GM12865 (cell line): ENCODE measurements around the gene NDUFAF7.
"Not testable (repeated sequence)": the region's sequence is repeated elsewhere in the genome, so short reads cannot be mapped to it uniquely, and the experiment has no call there.

Source experiments
- DNase-seq: peaks from one replicate; pipeline ENCODE4 v3.0.0; 2010; ENCODE audit warnings: low read depth
- H3K4me3 ChIP-seq: 2 replicates; pipeline ENCODE4 v1.5.1; 2011; ENCODE audit warnings: mild to moderate bottlenecking, low read depth, low read length, control low read depth
- TF ChIP-seq, protein P1 (sequence below): IDR thresholded peaks from 2 replicates; pipeline ENCODE4 v1.5.1; 2011; ENCODE audit warnings: low read length, control low read depth, low read depth, inconsistent platforms; ENCODE audit not compliant: insufficient read depth; ENCODE audit errors: missing control alignments

NDUFAF7 gene

DNA sequence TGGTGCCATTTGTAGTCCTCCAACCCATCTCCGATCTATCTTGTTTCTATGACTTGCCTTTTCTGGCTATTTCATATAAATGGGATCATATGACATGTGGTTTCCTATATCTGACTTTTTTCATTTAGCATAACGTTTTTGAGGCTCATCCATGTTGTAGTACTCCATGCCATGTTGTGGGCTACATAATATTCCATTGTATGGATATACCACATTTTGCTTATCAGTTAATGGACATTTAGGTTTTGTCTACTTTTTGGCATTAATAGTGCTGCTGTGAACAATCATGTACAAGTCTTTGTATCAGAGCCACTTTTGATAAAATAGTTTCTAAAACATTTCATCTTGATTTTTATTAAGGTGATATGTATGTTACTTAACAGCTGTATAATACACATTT, 27.8 kb upstream of the NDUFAF7 start:
- no peak overlapping the region for H3K4me3 ChIP-seq
- TF ChIP-seq, protein P1, sequence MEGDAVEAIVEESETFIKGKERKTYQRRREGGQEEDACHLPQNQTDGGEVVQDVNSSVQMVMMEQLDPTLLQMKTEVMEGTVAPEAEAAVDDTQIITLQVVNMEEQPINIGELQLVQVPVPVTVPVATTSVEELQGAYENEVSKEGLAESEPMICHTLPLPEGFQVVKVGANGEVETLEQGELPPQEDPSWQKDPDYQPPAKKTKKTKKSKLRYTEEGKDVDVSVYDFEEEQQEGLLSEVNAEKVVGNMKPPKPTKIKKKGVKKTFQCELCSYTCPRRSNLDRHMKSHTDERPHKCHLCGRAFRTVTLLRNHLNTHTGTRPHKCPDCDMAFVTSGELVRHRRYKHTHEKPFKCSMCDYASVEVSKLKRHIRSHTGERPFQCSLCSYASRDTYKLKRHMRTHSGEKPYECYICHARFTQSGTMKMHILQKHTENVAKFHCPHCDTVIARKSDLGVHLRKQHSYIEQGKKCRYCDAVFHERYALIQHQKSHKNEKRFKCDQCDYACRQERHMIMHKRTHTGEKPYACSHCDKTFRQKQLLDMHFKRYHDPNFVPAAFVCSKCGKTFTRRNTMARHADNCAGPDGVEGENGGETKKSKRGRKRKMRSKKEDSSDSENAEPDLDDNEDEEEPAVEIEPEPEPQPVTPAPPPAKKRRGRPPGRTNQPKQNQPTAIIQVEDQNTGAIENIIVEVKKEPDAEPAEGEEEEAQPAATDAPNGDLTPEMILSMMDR: no peak
- DNase-seq: no peak

DNA sequence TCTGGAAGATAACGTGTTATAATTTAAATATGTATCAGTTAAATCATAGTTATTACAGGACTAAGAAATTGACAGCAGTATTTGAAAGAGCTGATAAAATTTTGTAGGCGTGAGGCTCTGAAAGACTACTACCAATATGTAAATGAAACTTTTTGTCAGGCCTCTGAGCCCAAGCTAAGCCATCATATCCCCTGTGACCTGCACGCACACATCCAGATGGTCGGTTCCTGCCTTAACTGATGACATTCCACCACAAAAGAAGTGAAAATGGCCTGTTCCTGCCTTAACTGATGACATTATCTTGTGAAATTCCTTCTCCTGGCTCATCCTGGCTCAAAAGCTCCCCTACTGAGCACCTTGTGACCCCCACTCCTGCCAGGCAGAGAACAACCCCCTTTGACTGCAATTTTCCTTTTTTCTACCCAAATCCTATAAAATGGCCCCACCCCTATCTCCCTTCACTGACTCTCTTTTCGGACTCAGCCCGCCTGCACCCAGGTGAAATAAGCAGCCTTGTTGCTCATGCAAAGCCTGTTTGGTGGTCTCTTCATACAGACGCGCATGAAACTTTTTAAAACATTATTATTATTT, 26.3 kb upstream of the NDUFAF7 start:
- DNase-seq, H3K4me3 ChIP-seq: not testable (repeated sequence)

DNA sequence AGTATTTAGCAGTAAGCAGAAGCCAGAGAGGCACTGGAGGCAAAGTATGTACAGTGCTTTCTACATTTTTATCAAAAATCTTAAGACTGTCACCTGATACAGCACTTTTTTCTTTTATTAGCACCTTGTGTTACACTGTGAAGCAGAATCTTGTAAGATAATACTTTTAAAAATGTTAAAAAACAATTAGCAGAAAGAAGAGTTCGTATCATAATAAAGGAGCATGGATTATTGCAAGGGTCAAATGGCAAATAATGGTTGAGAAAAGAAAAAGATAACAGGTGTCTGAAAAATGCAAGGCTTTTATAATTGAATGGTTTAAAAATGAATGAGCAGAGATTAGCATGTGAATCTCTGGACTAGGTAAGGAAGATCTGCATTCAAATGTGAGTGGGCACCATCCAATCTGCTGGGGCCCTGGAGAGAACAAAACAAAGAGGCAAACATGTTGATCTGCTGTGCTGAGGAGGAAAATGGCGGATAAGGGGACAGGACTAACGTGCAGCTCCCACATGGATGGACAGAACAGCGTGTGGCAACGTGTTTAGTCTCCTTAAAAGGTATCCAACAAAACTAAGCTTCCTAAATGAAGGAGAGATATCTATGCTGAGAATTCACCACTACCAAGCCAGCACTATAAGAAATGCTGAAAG, 25.6 kb upstream of the NDUFAF7 start:
- DNase-seq: no peak
- TF ChIP-seq, protein P1: no peak
- no peak overlapping the region for H3K4me3 ChIP-seq

DNA sequence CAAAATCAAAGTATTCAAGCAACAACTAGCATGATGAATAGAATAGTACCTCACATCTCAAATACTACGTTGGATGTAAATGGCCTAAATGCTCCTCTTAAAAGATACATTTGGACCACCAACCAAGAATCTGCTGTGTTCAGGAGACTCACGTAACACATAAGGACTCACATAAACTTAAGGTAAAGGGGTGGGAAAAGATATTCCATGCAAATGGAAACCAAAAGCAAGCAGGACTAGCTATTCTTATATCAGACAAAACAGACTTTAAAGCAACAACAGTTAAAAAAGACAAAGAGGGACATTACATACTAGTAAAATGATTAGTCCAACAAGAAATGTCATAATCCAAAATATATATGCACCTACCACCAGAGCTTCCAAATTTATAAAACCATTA, 24.7 kb upstream of the NDUFAF7 start:
- H3K4me3 ChIP-seq, DNase-seq: not testable (repeated sequence)

DNA sequence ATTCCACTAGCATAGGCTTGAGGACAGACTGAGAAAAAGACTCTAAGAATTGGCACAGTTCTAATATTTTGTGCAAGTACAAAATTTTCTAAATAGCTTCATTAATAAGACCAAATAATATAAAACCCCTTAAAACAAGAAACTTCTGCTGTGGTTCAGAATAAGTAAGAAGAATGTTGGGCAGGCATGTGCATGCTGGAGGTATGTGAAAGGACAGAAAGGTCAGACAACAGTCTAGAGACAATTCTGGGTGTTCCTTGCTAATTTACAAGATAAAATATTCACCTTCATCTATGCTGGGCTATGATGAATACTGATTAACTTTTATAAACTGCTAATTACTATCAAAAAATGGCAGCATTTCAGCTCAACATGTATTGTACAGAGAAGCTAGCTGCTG, 20.2 kb upstream of the NDUFAF7 start:
- TF ChIP-seq, protein P1: no peak
- H3K4me3 ChIP-seq: no peak overlapping the region
- no peak for DNase-seq

DNA sequence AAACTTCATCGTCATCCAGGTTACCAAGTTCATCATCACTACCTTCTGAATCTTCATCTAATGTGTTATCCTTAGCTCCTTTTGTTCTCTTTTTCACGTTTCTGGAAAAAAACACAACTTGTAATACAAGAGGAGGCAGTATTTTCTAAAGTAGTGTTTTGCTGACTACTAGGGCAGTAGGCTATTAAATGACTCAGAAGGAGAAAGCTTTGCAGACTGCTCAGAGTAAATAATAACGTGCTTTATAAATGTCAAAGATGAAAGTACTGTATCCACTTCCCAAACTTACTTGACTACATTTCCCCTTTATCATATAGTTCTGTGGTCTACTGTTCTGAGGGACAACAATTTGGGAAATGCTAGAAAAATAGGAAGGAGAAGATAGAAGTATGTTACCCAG, 19.5 kb upstream of the NDUFAF7 start:
- TF ChIP-seq, protein P1: no peak
- no peak for DNase-seq
- H3K4me3 ChIP-seq: no peak overlapping the region

DNA sequence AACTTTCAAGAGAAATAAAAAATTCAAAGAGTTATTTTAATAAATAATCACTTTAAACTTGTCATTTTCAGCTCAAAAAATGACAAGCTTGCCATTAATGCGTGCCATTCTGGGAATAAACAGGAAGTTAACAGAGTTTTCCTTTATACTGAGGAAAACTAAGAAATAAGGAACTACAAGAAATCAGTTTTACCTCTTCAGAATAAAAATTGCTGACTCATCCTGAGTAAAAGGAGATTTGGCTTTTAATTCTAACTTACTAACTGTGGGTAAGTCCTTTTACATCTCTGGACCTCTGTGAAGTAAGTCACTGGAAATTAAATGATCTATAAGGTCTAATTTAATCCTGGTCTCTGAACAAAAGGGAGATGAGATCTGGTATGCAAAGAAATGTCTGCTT, 16.2 kb upstream of the NDUFAF7 start:
- no peak overlapping the region for H3K4me3 ChIP-seq
- TF ChIP-seq, protein P1: no peak
- DNase-seq: no peak

DNA sequence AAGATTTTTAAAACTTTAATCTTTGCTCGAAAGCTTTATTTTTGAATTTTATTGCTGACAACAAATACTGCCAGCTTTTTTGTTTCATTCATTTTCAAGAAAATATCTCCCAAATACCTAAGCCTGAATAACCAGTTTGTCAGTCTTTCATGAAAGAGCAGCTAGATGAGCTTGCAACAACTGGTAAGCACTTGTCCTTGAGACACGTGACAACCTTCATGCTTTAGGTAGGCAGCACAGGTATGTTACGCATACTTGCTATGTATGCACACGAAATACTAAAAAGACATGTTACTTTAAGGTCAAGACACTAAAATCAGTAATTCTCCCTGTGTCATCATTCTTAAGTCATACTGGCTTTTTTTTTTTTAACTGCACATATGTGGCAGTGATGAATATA, 12.4 kb upstream of the NDUFAF7 start:
- no peak for DNase-seq
- TF ChIP-seq, protein P1: no peak
- no peak overlapping the region for H3K4me3 ChIP-seq
